ENCODE data around the gene ZNF786. TPM values are rescaled to one million over a fixed set of nuclear protein-coding genes. Genes with fewer than 3 reads are reported as not detected.
A peak's percentile ranks its signal among the peaks of the same experiment; 100 is the strongest.

The ZNF786 gene
- total and polyA plus RNA-seq, 7 donors, result 2.1 to 4.4 (median 3.1) TPM

DNA sequence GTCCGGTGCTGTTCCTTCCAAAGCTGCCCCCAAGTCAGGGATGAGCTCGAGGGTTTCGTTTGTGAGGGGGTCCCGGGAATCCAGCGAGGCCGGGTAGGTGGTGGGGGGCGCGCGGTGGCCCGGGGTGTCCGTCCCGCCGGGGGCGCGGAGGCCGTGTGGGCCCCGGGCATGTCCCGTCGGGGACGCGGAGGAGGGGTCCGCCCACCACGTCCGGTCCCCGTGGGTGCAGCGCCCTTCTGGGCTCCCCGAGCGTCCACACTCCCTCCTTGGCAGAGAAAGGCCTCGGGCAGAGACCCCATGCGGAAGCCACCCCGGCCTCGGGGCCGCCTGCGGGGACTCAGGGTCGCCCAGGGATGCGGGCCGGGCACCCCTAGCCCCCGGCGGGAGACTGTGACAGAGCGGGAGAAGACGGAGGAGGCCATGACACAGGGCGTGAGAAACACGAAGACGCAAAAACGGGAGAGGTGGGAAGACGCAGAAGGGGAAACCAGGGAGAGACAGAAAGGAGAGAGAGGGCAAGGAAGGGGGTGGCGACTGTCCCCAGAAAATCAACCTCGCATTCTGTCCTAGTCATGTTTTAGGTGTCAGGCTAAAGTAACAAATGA lies 36.2 kb upstream of the ZNF786 start:
- Histone ChIP-seq H3K36me3 (ENCODE audit: insufficient read depth in 1 of 2, low read depth in 1 of 2) (peaks cover 2 to 28% of the 10 kb centered on the region in 2 donors), H3K4me1 (peaks cover 11% of the 10 kb centered on the region), H3K27ac (peak overlapping the region; percentile 92), H3K4me3 (peak overlapping the region; percentile 91), H3K27me3 (ENCODE audit: insufficient read depth in 3 of 3, low read length in 2 of 3) (no peaks in the 10 kb centered on the region), H3K9me3 (peaks cover 3% of the 10 kb centered on the region)
- 0 to 1% (median 0%) methylated on average over 27 to 48 of the region's 48 CpGs for WGBS, 3 donors
- ATAC-seq, result peak; percentile 72 to 79 (median 74)
- intact Hi-C loops (cut with DNase I), result loop anchor here in 1 of 2 donors (2.0 kb wide), 1 partner anchor 36 kb away; the partner anchor contains the start of gene ZNF786
- TF ChIP-seq, protein P1, sequence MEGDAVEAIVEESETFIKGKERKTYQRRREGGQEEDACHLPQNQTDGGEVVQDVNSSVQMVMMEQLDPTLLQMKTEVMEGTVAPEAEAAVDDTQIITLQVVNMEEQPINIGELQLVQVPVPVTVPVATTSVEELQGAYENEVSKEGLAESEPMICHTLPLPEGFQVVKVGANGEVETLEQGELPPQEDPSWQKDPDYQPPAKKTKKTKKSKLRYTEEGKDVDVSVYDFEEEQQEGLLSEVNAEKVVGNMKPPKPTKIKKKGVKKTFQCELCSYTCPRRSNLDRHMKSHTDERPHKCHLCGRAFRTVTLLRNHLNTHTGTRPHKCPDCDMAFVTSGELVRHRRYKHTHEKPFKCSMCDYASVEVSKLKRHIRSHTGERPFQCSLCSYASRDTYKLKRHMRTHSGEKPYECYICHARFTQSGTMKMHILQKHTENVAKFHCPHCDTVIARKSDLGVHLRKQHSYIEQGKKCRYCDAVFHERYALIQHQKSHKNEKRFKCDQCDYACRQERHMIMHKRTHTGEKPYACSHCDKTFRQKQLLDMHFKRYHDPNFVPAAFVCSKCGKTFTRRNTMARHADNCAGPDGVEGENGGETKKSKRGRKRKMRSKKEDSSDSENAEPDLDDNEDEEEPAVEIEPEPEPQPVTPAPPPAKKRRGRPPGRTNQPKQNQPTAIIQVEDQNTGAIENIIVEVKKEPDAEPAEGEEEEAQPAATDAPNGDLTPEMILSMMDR (IDR thresholded peaks at IDR 0.05), result no peak
- DNase-seq, result peak; percentile 65 to 69

DNA sequence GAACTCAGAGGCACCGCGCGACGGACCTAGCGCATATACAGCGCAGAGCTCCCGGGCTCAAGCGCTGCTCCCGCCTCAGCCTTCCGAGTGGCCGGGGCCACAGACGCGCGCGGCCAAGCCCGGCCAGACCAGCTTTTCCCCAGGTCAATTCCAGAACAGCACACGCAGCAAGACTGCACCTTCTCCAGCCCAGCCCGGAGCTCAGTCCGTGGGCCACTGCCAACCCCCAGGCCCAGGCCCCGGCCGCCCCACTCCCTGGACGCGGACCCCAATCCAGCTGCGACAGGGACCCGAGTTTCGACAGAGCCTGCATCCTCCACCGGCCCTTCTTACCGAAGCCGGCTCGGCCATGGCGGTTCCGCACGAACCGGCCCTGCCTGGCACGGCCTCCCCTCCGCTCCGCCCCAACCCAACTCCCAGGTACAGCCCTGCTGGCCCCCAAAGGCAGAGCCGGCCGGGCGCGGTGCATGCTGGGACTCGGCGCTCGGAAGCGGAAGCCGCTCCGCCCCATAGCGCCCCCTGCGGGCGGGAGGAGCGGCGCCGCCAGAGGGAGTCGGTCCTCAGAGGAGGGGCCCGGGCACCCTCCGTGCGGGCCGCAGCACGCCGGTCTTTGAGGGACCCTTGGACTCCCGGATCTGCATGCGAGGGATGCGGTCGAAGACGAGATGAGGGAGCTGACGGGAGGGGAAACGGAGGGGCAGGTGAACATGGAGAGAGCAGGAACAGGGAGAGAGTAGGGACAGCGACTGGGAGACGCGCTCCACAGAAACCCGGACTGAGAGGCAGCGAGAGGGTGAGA lies 35.5 kb upstream of the ZNF786 start, which contains the start of gene ZNF425:
Gene ZNF425, minus strand, starts transcription at position 462 of the 799 bp plus-strand sequence. Its CDS starts 111 bp downstream, at position 351.
- peak within 1 kb of the TSS; percentile 91 for H3K4me3 ChIP-seq
- H3K27ac ChIP-seq, result peak within 1 kb of the TSS; percentile 92
- 0 to 1% (median 0%) methylated on average over 69 to 72 of the region's 72 CpGs for WGBS, 3 donors
- no peaks in the 10 kb centered on the region for H3K27me3 ChIP-seq (ENCODE audit: insufficient read depth in 3 of 3, low read length in 2 of 3)
- H3K4me1 ChIP-seq, result peaks cover 11% of the 10 kb centered on the region
- TF ChIP-seq, protein P1 (IDR thresholded peaks at IDR 0.05), result peak; percentile 93
- ATAC-seq, result peak; percentile 95 to 99 (median 98)
- intact Hi-C loops (cut with DNase I), result loop anchor here (2.0 kb wide), 1 partner anchor 35 kb away; the partner anchor contains the start of gene ZNF786 (in 2 of the 2)
- DNase-seq, result peak; percentile 93 to 97
- H3K9me3 ChIP-seq, result peaks cover 1% of the 10 kb centered on the region
- peaks cover 2 to 21% of the 10 kb centered on the region in 2 donors for H3K36me3 ChIP-seq (ENCODE audit: insufficient read depth in 1 of 2, low read depth in 1 of 2)

DNA sequence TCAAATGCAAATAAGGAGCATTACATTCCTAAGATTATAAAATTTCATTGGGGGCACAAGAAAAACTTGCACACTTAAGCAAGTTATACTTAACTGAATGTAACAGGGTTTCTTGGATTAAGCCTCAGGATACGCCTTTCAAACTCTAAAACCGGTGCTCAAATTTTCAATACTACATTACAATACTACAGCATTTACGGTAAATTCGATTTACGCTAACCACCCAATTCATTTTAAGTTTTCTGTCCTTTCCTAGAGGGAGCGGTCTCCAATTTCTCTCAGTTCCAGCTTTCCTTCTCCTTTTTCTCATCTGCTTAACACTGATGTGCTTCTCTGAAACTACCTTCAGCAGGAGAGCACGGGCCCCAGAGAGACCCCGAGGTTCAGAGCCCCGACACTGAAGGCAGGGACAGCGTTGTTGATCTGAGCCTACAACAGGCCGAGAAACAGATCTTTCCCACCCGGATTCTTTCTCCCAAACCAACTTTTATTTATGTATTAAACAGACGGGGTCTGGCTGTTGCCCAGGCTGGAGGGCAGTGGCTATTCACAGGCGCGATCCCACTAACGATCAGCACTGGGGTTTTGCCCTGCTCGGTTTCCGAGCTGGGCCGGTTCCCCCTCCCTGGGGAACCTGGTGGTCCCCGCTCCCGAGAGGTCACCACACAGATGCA lies 34.8 kb upstream of the ZNF786 start:
- H3K36me3 ChIP-seq (ENCODE audit: insufficient read depth in 1 of 2, low read depth in 1 of 2), result peaks cover 0 to 13% of the 10 kb centered on the region in 2 donors
- H3K4me3 ChIP-seq, result peak overlapping the region; percentile 91
- no peak for DNase-seq
- H3K27ac ChIP-seq, result peak overlapping the region; percentile 92
- intact Hi-C loops (cut with DNase I), result loop anchor here in 1 of 2 donors (2.0 kb wide), 1 partner anchor 35 kb away; the partner anchor contains the start of gene ZNF786
- peaks cover 11% of the 10 kb centered on the region for H3K4me1 ChIP-seq
- TF ChIP-seq, protein P1 (IDR thresholded peaks at IDR 0.05), result no peak
- 6% methylated on average over 21 of the region's 21 CpGs for WGBS, 3 donors
- H3K9me3 ChIP-seq, result no peaks in the 10 kb centered on the region
- no peaks in the 10 kb centered on the region for H3K27me3 ChIP-seq (ENCODE audit: insufficient read depth in 3 of 3, low read length in 2 of 3)
- no peak for ATAC-seq

DNA sequence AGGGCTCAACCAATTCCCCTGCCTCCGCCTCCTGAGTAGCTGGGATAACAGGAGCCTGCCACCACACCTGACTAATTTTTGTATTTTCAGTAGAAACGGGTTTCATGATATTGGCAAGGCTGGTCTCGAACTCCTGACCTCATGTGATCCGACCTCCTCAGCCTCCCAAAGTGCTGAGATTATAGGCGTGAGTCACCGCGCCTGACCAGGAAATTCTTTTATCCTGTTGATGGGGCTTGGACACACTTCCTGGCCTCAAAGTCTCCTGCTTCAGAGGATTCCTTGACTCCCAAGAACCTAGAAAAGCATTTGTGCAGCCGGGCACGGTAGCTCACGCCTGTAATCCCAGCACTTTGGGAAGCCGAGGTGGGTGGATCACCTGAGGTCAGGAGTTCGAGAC lies 19.5 kb upstream of the ZNF786 start:
- 82 to 94% (median 93%) methylated on average over 10 to 12 of the region's 12 CpGs for whole genome bisulfite sequencing, 3 donors
- ATAC-seq, result no peak

More for the DNA sequence above, 19.5 kb upstream of the ZNF786 start:
- no peaks in the 10 kb centered on the region for H3K36me3 ChIP-seq (ENCODE audit: insufficient read depth in 1 of 2, low read depth in 1 of 2)
- no peaks in the 10 kb centered on the region for H3K9me3 ChIP-seq
- H3K27ac ChIP-seq, result no peak overlapping the region
- TF ChIP-seq, protein P1 (IDR thresholded peaks at IDR 0.05), result no peak
- intact Hi-C loops (cut with DNase I), result no loop called here
- no peak overlapping the region for H3K4me3 ChIP-seq
- H3K4me1 ChIP-seq, result no peaks in the 10 kb centered on the region
- no peaks in the 10 kb centered on the region for H3K27me3 ChIP-seq (ENCODE audit: insufficient read depth in 3 of 3, low read length in 2 of 3)
- DNase-seq, result no peak

All from psoas muscle (tissue), 8 donors.